Osteoblast (primary cell): ENCODE results near the gene SV2B. TPM values are rescaled to one million over a fixed set of nuclear protein-coding genes. Genes with fewer than 3 reads are reported as not detected.

Source experiments
- DNase-seq: peaks from one replicate; pipeline ENCODE4 v3.0.0; 2011; ENCODE audit warnings: low spot score, mixed read lengths; ENCODE audit not compliant: insufficient read length; ENCODE audit errors: missing footprints
- H2AFZ ChIP-seq: 2 replicates; pipeline ENCODE4 v1.6.0; 2011; ENCODE audit warnings: mild to moderate bottlenecking, low read length
- H3K27ac ChIP-seq: 2 replicates; pipeline ENCODE4 v1.5.1; 2011; ENCODE audit warnings: mild to moderate bottlenecking, low read depth, low read length, moderate library complexity
- H3K27me3 ChIP-seq: 2 replicates; pipeline ENCODE4 v1.6.0; 2012; ENCODE audit warnings: mild to moderate bottlenecking, control low read depth, inconsistent platforms, low read length, moderate library complexity; ENCODE audit not compliant: insufficient read depth
- H3K36me3 ChIP-seq: 2 replicates; pipeline ENCODE4 v1.5.1; 2011; ENCODE audit warnings: mild to moderate bottlenecking, low read length, control low read depth, moderate library complexity; ENCODE audit not compliant: insufficient read depth
- H3K4me1 ChIP-seq: 2 replicates; pipeline ENCODE4 v1.5.1; 2011; ENCODE audit warnings: mild to moderate bottlenecking, low read length, control low read depth, moderate library complexity; ENCODE audit not compliant: insufficient read depth
- H3K4me2 ChIP-seq: 2 replicates; pipeline ENCODE4 v1.6.0; 2011; ENCODE audit warnings: mild to moderate bottlenecking, low read length; ENCODE audit not compliant: insufficient read depth
- H3K4me3 ChIP-seq: fragments of 200-600 bp; sonication (generic); 3 replicates; pipeline ENCODE4 v1.5.1; 2012; ENCODE audit warnings: mild to moderate bottlenecking, low read length, inconsistent platforms; ENCODE audit not compliant: insufficient read depth
- H3K79me2 ChIP-seq: 2 replicates; pipeline ENCODE4 v1.6.0; 2012; ENCODE audit warnings: mild to moderate bottlenecking, low read length, control low read depth, inconsistent platforms; ENCODE audit not compliant: insufficient read depth
- H3K9me3 ChIP-seq: 2 replicates; pipeline ENCODE4 v1.5.1; 2011; ENCODE audit warnings: low read depth, low read length, control low read depth
- H4K20me1 ChIP-seq: 2 replicates; pipeline ENCODE4 v1.6.0; 2012; ENCODE audit warnings: mild to moderate bottlenecking, low read length, control low read depth; ENCODE audit not compliant: insufficient read depth
- CTCF ChIP-seq: IDR thresholded peaks from 2 replicates; pipeline ENCODE4 v1.5.1; 2011; ENCODE audit warnings: mild to moderate bottlenecking, low read depth, low read length, moderate library complexity; ENCODE audit errors: extremely low read depth
- total RNA-seq: library from RNA; depleted of rRNA; stranded (reverse); fragments of >200 nt; gene quantifications from 2 replicates; pipeline ENCODE4 v1.2.3, GENCODE V29; 2012

Gene SV2B
- total RNA-seq, 1 donor = not detected

GRCh38 chr15:91100814-91101607 is 954 bp downstream of the SV2B start:
- no peak overlapping the region for H3K27ac ChIP-seq
- no peaks in the 10 kb centered on the region for H3K36me3 ChIP-seq
- H3K4me3 ChIP-seq = peak overlapping the region; percentile 63
- peak overlapping the region; percentile 75 for H3K4me2 ChIP-seq
- H3K27me3 ChIP-seq = peaks cover 39% of the 10 kb centered on the region
- peaks cover 7% of the 10 kb centered on the region for H3K4me1 ChIP-seq
- no peak for TF ChIP-seq CTCF
- H3K79me2 ChIP-seq = no peaks in the 10 kb centered on the region
- H4K20me1 ChIP-seq = no peaks in the 10 kb centered on the region
- H2AFZ ChIP-seq = peak overlapping the region; percentile 57
- peak; percentile 55 for DNase-seq
- H3K9me3 ChIP-seq = no peaks in the 10 kb centered on the region

- H3K36me3 ChIP-seq = no peaks in the 10 kb centered on the region
- no peak overlapping the region for H2AFZ ChIP-seq
- H3K4me1 ChIP-seq = peaks cover 7% of the 10 kb centered on the region
- no peak overlapping the region for H3K27ac ChIP-seq
- H3K9me3 ChIP-seq = no peaks in the 10 kb centered on the region
- no peaks in the 10 kb centered on the region for H4K20me1 ChIP-seq
- no peak overlapping the region for H3K4me3 ChIP-seq
- H3K27me3 ChIP-seq = peaks cover 39% of the 10 kb centered on the region
- no peaks in the 10 kb centered on the region for H3K79me2 ChIP-seq
- no peak overlapping the region for H3K4me2 ChIP-seq
- no peak for DNase-seq
- no peak for TF ChIP-seq CTCF
Measured at GRCh38 chr15:91101608-91101920, 1.5 kb downstream of the SV2B start.

GRCh38 chr15:91102546-91103330 is 2.7 kb downstream of the SV2B start:
- H3K4me3 ChIP-seq = no peak overlapping the region
- H3K27me3 ChIP-seq = peaks cover 39% of the 10 kb centered on the region
- no peak for DNase-seq
- no peak overlapping the region for H3K27ac ChIP-seq
- no peak overlapping the region for H3K4me2 ChIP-seq
- no peaks in the 10 kb centered on the region for H3K79me2 ChIP-seq
- no peaks in the 10 kb centered on the region for H4K20me1 ChIP-seq
- peaks cover 7% of the 10 kb centered on the region for H3K4me1 ChIP-seq
- no peaks in the 10 kb centered on the region for H3K9me3 ChIP-seq
- no peaks in the 10 kb centered on the region for H3K36me3 ChIP-seq
- H2AFZ ChIP-seq = no peak overlapping the region
- no peak for TF ChIP-seq CTCF

GRCh38 chr15:91104111-91104510 is 4.1 kb downstream of the SV2B start:
- no peak overlapping the region for H2AFZ ChIP-seq
- no peaks in the 10 kb centered on the region for H3K9me3 ChIP-seq
- peaks cover 7% of the 10 kb centered on the region for H3K4me1 ChIP-seq
- TF ChIP-seq CTCF = no peak
- no peaks in the 10 kb centered on the region for H3K36me3 ChIP-seq
- no peaks in the 10 kb centered on the region for H3K79me2 ChIP-seq
- no peak overlapping the region for H3K4me2 ChIP-seq
- H3K27me3 ChIP-seq = peaks cover 31% of the 10 kb centered on the region
- no peak overlapping the region for H3K27ac ChIP-seq
- H3K4me3 ChIP-seq = no peak overlapping the region
- no peak for DNase-seq
- no peaks in the 10 kb centered on the region for H4K20me1 ChIP-seq
